Measurements from ENCODE around the gene TSHZ2.

TSHZ2 gene

DNA sequence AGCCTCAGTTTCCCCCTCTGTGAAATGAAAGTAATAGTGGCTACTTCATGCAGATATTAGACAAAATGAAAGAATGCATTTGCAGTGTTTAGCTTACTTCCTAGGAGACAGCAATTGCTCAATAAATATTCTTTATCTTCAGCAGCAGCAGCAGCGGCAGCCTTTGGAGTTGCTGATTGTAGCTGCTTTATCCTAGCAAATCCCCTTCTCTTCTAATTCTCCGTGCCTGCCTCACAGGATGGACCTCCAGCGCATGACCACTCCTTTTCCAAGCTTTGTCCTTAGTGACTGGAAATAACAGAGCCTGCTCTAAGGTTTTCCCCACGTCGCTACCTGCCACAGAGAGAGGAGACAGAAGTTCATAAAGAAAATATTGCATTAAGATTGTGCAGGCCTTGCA lies 279.8 kb downstream of the TSHZ2 start:
- no peak for DNase-seq (ENCODE audit: low spot score)

DNA sequence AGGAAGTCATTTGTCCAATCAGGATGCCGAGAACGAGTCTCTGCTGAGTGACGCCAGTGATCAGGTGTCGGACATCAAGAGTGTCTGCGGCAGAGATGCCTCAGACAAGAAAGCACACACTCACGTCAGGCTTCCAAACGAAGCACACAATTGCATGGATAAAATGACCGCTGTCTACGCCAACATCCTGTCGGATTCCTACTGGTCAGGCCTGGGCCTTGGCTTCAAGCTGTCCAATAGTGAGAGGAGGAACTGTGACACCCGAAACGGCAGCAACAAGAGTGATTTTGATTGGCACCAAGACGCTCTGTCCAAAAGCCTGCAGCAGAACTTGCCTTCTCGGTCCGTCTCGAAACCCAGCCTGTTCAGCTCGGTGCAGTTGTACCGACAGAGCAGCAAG lies 281.5 kb downstream of the TSHZ2 start:
- no peak for DNase-seq (ENCODE audit: low spot score)

DNA sequence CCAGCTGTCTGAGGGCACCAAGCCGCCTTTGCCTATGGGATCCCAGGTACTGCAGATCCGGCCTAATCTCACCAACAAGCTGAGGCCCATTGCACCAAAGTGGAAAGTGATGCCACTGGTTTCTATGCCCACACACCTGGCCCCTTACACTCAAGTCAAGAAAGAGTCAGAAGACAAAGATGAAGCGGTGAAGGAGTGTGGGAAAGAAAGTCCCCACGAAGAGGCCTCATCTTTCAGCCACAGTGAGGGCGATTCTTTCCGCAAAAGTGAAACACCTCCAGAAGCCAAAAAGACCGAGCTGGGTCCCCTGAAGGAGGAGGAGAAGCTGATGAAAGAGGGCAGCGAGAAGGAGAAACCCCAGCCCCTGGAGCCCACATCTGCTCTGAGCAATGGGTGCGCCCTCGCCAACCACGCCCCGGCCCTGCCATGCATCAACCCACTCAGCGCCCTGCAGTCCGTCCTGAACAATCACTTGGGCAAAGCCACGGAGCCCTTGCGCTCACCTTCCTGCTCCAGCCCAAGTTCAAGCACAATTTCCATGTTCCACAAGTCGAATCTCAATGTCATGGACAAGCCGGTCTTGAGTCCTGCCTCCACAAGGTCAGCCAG lies 283.0 kb downstream of the TSHZ2 start:
- DNase-seq (ENCODE audit: low spot score): no peak

DNA sequence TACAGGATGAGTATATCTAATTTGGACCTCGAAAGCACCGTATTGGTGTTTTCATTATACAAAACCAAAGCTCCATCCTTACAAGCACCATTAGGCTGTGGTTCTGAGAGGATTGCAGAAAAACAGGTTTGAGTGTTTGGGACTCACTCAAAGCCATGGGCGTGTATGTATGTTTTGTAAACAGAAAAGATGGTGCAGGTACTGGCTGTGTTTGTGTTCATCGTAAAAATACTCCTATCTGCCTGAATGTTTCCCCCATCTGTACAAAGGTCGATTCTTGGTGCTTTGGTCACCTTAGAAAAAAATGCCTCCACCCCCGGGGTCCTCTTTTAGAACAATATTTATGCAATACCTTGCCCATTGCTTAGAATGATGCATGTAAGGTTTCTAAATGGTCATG lies 286.6 kb downstream of the TSHZ2 start:
- no peak for DNase-seq (ENCODE audit: low spot score)

- DNase-seq (ENCODE audit: low spot score): no peak
These were observed 288.0 kb downstream of the TSHZ2 start for GRCh38 chr20:53260168-53260567.

- DNase-seq (ENCODE audit: low spot score): no peak
These were observed 288.4 kb downstream of the TSHZ2 start for GRCh38 chr20:53260591-53260990.

DNA sequence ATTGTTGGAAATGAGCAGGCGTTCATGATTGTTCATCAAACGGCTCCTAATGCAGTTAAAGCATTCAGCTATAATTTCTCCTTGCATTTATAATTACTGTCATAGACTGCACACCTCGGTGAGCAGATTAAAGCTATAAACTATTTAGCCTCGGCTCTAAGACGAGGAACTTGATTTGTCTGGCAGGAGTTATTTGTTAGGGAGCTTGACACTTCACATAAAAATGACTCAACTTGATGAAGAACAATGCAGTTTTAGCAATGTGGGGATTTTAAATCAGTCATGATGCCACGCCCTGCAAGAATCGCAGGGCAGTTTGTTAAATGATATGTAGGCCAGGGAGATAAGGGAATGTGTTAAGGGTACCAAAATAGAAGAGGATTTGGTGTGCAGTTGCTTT lies 290.2 kb downstream of the TSHZ2 start:
- DNase-seq (ENCODE audit: low spot score): no peak

DNA sequence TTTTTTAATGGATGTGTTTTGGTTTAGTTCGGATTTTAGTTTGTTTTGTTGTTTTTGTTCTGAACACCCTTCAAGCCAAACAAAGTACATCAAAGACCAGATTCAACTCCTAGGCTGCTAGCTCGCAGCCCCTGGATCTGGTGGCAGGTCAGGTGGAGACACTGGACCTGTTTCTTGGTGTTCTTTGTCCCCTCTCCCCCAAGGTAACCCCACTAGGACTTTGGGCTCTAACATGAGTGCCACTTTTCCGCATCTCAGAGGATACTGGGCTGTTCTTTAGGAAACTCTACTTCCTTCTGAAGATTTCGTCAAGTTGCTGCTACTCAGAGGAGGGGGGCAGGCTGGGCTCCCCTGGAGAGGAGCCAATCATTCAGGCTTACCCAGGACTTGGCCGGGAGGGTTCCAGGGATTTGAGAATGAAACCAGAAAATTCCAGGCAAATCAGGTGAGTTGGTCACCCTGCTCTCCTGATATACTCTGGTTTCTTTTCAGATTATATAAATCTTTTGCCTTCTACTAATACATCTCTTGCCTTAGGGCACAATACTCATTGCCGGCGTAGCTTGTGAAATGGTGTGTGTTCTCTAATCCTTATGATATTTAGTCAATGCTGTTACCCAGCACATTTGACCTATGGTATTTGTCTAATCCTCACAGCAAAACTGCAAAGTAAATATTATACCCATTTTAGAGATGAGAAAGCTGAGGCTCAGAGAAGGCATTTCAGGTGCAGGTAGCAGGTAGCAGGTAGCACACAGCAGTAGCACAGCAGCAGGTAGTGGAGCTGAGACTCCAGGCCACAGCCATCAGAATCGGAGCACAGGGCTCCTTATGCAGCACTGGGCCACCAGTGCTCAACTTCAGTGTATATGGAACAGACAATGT lies 291.6 kb downstream of the TSHZ2 start:
- no peak for DNase-seq (ENCODE audit: low spot score)

GRCh38 chr20:53264604-53265003 lies 292.4 kb downstream of the TSHZ2 start:
- DNase-seq (ENCODE audit: low spot score): no peak

GRCh38 chr20:53265304-53265875 lies 293.2 kb downstream of the TSHZ2 start:
- DNase-seq (ENCODE audit: low spot score): no peak

GRCh38 chr20:53269380-53269779 lies 297.2 kb downstream of the TSHZ2 start:
- DNase-seq (ENCODE audit: low spot score): no peak

- DNase-seq (ENCODE audit: low spot score): no peak
These were observed 298.7 kb downstream of the TSHZ2 start for GRCh38 chr20:53270792-53271375.

DNA sequence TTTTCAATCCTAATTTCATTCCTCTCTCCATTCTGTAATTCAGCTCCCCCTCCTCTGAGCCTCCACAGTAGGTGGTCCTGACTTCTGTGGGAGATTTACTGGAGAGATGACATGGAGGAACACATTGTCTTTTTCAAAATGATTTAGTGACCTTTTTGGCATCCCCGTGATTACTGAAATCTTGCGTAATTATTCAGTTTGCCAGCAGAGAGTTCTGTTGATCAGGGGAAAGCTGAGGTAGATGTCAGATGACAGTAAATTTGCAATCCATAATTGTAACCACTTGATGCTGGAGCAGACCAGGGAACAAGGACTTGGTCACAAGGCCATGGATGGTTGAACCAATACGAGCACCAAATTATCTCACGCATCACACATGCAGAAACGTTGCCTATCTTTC lies 302.2 kb downstream of the TSHZ2 start:
- DNase-seq (ENCODE audit: low spot score): no peak

DNA sequence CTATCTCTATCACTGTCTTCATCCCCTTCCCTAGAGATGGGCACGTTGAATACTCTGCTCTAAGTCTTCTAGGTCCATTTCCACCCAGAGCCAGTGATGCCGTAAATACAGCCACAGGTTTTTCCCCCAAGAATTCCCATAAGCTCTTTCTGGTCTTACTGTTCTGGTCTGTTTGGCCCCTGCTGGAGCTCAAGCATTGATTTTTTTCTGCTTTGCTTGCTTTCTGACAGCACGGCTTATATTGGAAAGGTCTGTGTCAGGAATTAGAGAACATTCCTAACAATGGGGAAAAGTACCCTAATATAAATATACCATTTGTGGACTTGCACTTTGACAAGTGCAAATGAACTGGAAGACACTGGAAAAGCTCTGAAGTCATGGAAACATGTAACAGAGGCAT lies 302.6 kb downstream of the TSHZ2 start:
- no peak for DNase-seq (ENCODE audit: low spot score)

GRCh38 chr20:53276143-53276542 lies 304.0 kb downstream of the TSHZ2 start:
- no peak for DNase-seq (ENCODE audit: low spot score)

GRCh38 chr20:53278555-53278954 lies 306.4 kb downstream of the TSHZ2 start:
- DNase-seq (ENCODE audit: low spot score): no peak

- no peak for DNase-seq (ENCODE audit: low spot score)
These were observed 307.6 kb downstream of the TSHZ2 start for GRCh38 chr20:53279735-53280134.

GRCh38 chr20:53281557-53282117 lies 309.5 kb downstream of the TSHZ2 start:
- DNase-seq (ENCODE audit: low spot score): no peak

DNA sequence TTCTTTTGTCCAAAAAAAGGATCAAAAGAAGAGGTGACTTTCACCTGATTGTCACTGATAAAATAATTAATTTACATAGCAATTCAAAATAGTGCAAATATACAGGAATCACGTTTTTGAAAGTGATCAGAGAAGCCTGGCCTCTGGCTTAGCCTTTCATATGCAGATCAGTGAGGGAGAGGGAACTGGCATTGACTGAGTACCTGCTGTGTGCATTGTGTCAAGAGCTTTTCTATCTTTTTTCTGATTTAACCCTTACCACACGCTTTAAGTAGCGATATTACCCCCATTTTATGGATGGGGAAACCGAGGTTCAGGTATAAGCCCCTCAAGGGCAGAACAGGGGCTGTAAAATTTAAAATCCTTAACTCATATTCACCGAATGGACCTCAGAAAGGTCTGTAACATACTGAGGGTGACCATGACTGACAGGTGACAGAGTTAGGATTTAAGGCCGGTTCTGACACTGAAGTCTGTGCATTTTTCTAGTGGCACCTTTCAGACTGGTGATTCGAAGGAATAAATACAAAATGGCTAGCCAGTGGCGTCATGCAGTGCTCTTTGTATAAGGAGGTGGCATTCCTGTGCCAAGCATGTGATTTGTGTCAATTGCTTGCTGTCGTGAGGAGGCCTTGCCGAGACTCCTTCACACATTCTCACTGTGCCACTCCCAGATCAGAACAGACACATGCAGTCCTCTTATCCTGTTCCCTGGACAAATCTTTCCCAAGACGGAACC lies 310.2 kb downstream of the TSHZ2 start:
- no peak for DNase-seq (ENCODE audit: low spot score)

DNA sequence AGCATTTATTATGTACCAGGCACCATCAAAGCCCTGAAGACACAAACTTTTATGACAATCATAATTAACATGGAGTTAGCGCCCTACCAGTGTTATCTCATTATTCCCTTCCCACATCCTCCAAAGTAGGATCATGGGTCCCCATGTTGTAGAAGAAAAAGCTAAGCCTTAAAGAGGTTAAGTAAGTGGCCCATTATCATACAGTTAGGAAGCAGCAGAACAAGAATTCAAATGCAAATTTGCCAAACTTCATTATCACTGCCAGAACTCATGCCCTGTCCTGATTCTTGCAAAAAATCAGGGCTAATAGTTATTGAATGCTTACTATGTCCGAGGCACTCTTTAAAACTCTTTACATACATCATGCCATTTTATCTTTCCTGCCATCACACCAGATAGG lies 310.9 kb downstream of the TSHZ2 start:
- DNase-seq (ENCODE audit: low spot score): no peak

- no peak for DNase-seq (ENCODE audit: low spot score)
These were observed 311.4 kb downstream of the TSHZ2 start for GRCh38 chr20:53283597-53283996.

GRCh38 chr20:53284256-53284655 lies 312.1 kb downstream of the TSHZ2 start:
- no peak for DNase-seq (ENCODE audit: low spot score)

Measured in germinal center (tissue), 1 donor.